ENCODE results near the gene MDP1. TPM values are rescaled to one million over a fixed set of nuclear protein-coding genes. Genes with fewer than 3 reads are reported as not detected.
A peak's percentile ranks its signal among the peaks of the same experiment; 100 is the strongest.
"Not testable (repeated sequence)": the region's sequence is repeated elsewhere in the genome, so short reads cannot be mapped to it uniquely, and the experiment has no call there.

The MDP1 gene
- polyA plus RNA-seq, 1 of the 3 experiments (the other 2 are of a cell fraction) = 36.7 TPM

DNA sequence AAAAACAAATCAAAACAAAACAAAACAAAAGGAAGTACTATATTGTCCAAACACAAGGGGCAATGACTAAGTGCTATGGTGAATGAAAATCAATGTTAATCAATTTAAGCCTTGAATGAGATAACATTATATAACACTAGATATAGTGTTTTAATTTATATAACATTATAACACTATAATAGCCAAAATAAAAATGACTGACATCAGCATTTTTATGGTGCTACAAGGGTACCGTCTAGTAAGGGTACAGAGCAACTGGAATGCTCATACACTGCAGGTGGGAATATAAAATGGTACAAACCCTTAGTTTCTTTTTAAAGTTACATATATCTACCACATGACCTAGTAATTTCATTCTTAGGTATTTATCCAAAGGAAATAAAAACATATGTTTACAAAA lies 10.6 kb upstream of the MDP1 start:
- no peak overlapping the region for H2AFZ ChIP-seq (ENCODE audit: low read depth)
- no peak overlapping the region for H3K27ac ChIP-seq (ENCODE audit: low read depth in 2 of 2, low read length in 1 of 2)
- H3K27me3 ChIP-seq (ENCODE audit: insufficient read depth) = no peaks in the 10 kb centered on the region
- no peak overlapping the region for H3K4me3 ChIP-seq (ENCODE audit: low read depth in 2 of 2, low read length in 1 of 2)
- H3K9me2 ChIP-seq = no peaks in the 10 kb centered on the region
- 94% methylated on average over 1 of the region's 1 CpG for WGBS (ENCODE audit: low lambda C conversion rate)
- H3K36me3 ChIP-seq (replicated peaks in 1 of 2; ENCODE audit: control insufficient read depth in 1 of 2, insufficient read depth in 2 of 2, low read length in 1 of 2) = peaks cover 6 to 22% of the 10 kb centered on the region in 2 experiments
- peaks cover 13% of the 10 kb centered on the region for H4K20me1 ChIP-seq (ENCODE audit: insufficient read depth)
- H3K4me2 ChIP-seq = no peak overlapping the region
- peaks cover 7 to 24% of the 10 kb centered on the region in 2 experiments; a peak in 3 of 4 replicates for H3K4me1 ChIP-seq (ENCODE audit: control insufficient read depth in 1 of 2, insufficient read depth in 2 of 2, low read depth in 1 of 2, low read length in 1 of 2)
- no peaks in the 10 kb centered on the region for H3K9me3 ChIP-seq
- ChIA-PET CTCF (interaction anchor here (2.1 kb wide), 1 partner anchor 10 kb away, joined by 11 read pairs; the partner anchor contains the start of gene MDP1), POLR2A (no interaction called here)
- H3F3A ChIP-seq (replicated peaks; ENCODE audit: insufficient read depth) = peaks cover 27% of the 10 kb centered on the region
- TF ChIP-seq, protein P1, sequence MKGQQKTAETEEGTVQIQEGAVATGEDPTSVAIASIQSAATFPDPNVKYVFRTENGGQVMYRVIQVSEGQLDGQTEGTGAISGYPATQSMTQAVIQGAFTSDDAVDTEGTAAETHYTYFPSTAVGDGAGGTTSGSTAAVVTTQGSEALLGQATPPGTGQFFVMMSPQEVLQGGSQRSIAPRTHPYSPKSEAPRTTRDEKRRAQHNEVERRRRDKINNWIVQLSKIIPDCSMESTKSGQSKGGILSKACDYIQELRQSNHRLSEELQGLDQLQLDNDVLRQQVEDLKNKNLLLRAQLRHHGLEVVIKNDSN (IDR thresholded peaks at IDR 0.05; ENCODE audit: borderline replicate concordance, low read depth) = no peak
- TF ChIP-seq FOSL2 (IDR thresholded peaks at IDR 0.05; ENCODE audit: borderline replicate concordance, low read depth) (no peak), NRF1 (IDR thresholded peaks at IDR 0.05; ENCODE audit: low read depth, low read length) (no peak), RXRA (IDR thresholded peaks at IDR 0.05; ENCODE audit: borderline replicate concordance, low read depth) (no peak), TEAD4 (IDR thresholded peaks at IDR 0.05; ENCODE audit: borderline replicate concordance, insufficient read depth) (no peak), RAD21 (IDR thresholded peaks at IDR 0.05; ENCODE audit: low read length) (no peak), SIN3A (IDR thresholded peaks at IDR 0.05; ENCODE audit: borderline replicate concordance, low read depth, low read length) (no peak), JUND (IDR thresholded peaks at IDR 0.05) (no peak), RFX5 (IDR thresholded peaks at IDR 0.05; ENCODE audit: low read length) (no peak), NFIC (IDR thresholded peaks at IDR 0.05; ENCODE audit: borderline replicate concordance) (no peak), POLR2AphosphoS5 (IDR thresholded peaks at IDR 0.05; ENCODE audit: low read depth, low read length) (no peak)
- TF ChIP-seq, protein P2, sequence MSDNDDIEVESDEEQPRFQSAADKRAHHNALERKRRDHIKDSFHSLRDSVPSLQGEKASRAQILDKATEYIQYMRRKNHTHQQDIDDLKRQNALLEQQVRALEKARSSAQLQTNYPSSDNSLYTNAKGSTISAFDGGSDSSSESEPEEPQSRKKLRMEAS (IDR thresholded peaks at IDR 0.05; ENCODE audit: low read depth) = no peak
- no peak for DNase-seq
- H3K79me2 ChIP-seq (ENCODE audit: insufficient read depth) = peaks cover 100% of the 10 kb centered on the region
- H3K9ac ChIP-seq = no peak overlapping the region

DNA sequence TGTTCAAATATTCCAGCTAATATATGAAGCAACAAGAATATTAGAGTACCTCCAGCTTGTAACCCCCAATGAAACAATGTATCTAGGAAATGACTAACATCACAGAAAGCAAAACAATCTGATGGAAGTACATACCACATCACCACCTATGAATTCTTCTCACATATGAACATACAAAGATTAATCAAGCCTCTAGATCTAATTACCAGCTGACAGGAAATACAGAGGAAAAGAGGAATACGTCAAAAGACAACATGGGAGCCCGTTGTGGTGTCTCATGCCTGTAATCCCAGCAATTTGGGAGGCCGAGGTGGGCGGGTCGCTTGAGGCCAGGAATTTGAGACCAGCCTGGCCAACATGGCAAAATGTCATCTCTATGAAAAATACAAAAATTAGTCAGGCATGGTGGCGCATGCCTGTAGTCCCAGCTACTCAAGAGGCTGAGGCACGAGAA lies 8.8 kb upstream of the MDP1 start:
- H3F3A ChIP-seq (replicated peaks; ENCODE audit: insufficient read depth) = peaks cover 27% of the 10 kb centered on the region
- CTCF ChIA-PET = interaction anchor here (1.0 to 1.9 kb wide), 4 partner anchors 9 to 141 kb away, joined by 4 to 6 read pairs (median 4); partner anchors contain the start of genes CIDEB and MDP1
- H3K79me2 ChIP-seq (ENCODE audit: insufficient read depth) = peaks cover 100% of the 10 kb centered on the region
- H3K27me3 ChIP-seq (ENCODE audit: insufficient read depth) = no peaks in the 10 kb centered on the region
- H3K36me3 ChIP-seq (replicated peaks in 1 of 2; ENCODE audit: control insufficient read depth in 1 of 2, insufficient read depth in 2 of 2, low read length in 1 of 2) = peaks cover 6 to 22% of the 10 kb centered on the region in 2 experiments
- peak overlapping the region in 1 of 2 experiments; percentile 59; a peak in 2 of 4 replicates for H3K27ac ChIP-seq (ENCODE audit: low read depth in 2 of 2, low read length in 1 of 2)
- peaks cover 12% of the 10 kb centered on the region for H4K20me1 ChIP-seq (ENCODE audit: insufficient read depth)
- 70% methylated on average over 7 of the region's 7 CpGs for WGBS (ENCODE audit: low lambda C conversion rate)
- H3K9ac ChIP-seq = peak overlapping the region; percentile 2; the same call in 1 of the 2 replicates
- no peak overlapping the region for H3K4me3 ChIP-seq (ENCODE audit: low read depth in 2 of 2, low read length in 1 of 2)
- no peaks in the 10 kb centered on the region for H3K9me2 ChIP-seq
- H3K4me1 ChIP-seq (ENCODE audit: control insufficient read depth in 1 of 2, insufficient read depth in 2 of 2, low read depth in 1 of 2, low read length in 1 of 2) = peaks cover 0 to 19% of the 10 kb centered on the region in 2 experiments; a peak in 2 of 4 replicates
- no peak for DNase-seq
- no peak overlapping the region for H2AFZ ChIP-seq (ENCODE audit: low read depth)
- H3K4me2 ChIP-seq = peak overlapping the region; percentile 20; the same call in 1 of the 2 replicates
- no peak for TF ChIP-seq FOXM1 (IDR thresholded peaks at IDR 0.05; ENCODE audit: low read depth)
- TF ChIP-seq CHD2 (IDR thresholded peaks at IDR 0.05; ENCODE audit: low read length, partially characterized antibody) = no peak
- no peak for TF ChIP-seq GATA2 (CRISPR knock-in tag; IDR thresholded peaks at IDR 0.05)
- TF ChIP-seq ELF1 (IDR thresholded peaks at IDR 0.05) = no peak
- no peak for TF ChIP-seq GABPA (IDR thresholded peaks at IDR 0.05; ENCODE audit: low read depth)
- 0 out of 2 replicates have a peak, but pooled peaks have one; percentile 5 for TF ChIP-seq TCF12 (IDR thresholded peaks at IDR 0.05)
- 0 out of 2 replicates have a peak, but pooled peaks have one; percentile 22 for TF ChIP-seq NFIC (IDR thresholded peaks at IDR 0.05; ENCODE audit: borderline replicate concordance)
- peak; percentile 33; the same call in 1 of the 2 replicates for TF ChIP-seq JUND (IDR thresholded peaks at IDR 0.05)
- TF ChIP-seq FOSL2 (IDR thresholded peaks at IDR 0.05; ENCODE audit: borderline replicate concordance, low read depth) = peak; percentile 30; the same call in 1 of the 2 replicates
- TF ChIP-seq POLR2AphosphoS5 (IDR thresholded peaks at IDR 0.05; ENCODE audit: low read depth, low read length) = no peak
- POLR2A ChIA-PET = no interaction called here
- H3K9me3 ChIP-seq = no peaks in the 10 kb centered on the region

DNA sequence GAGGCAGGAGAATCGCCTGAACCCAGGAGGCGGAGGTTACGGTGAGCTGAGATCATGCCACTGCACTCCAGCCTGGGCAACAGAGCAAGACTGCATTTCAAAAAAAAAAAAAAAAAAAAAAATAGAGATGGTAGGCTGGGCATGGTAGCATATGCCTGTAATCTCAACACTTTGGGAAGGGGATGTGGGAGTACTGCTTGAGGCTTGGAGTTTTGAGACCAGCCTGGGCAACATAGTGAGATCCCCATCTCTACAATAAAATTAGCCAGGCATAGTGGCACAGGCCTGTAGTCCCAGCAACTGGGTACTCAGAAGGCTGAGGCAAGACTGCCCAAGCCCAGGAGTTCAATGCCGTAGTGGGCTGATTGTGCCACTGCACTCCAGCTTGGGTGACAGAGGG lies 7.1 kb upstream of the MDP1 start:
- H3K36me3 ChIP-seq (replicated peaks in 1 of 2; ENCODE audit: control insufficient read depth in 1 of 2, insufficient read depth in 2 of 2, low read length in 1 of 2) = peaks cover 8 to 25% of the 10 kb centered on the region in 2 experiments
- not testable (repeated sequence) for H3K27ac ChIP-seq (ENCODE audit: low read depth in 2 of 2, low read length in 1 of 2); H2AFZ ChIP-seq (ENCODE audit: low read depth); H3K4me3 ChIP-seq (ENCODE audit: low read depth in 2 of 2, low read length in 1 of 2); DNase-seq; H3K4me2 ChIP-seq; H3K9me2 ChIP-seq; H3K9me3 ChIP-seq; H3K9ac ChIP-seq; H3K27me3 ChIP-seq (ENCODE audit: insufficient read depth)
- H4K20me1 ChIP-seq (ENCODE audit: insufficient read depth) = peaks cover 13% of the 10 kb centered on the region; the same call in 1 of the 2 replicates
- peaks cover 99% of the 10 kb centered on the region for H3K79me2 ChIP-seq (ENCODE audit: insufficient read depth)
- WGBS (ENCODE audit: low lambda C conversion rate) = 95% methylated on average over 4 of the region's 4 CpGs
- H3F3A ChIP-seq (replicated peaks; ENCODE audit: insufficient read depth) = peaks cover 27% of the 10 kb centered on the region
- ChIA-PET POLR2A (interaction anchor here (0.7 kb wide), 1 partner anchor 129 kb away, joined by 7 read pairs; no protein-coding TSS in a partner anchor), CTCF (interaction anchor here (1.1 to 1.6 kb wide), 3 partner anchors 16 to 143 kb away, joined by 4 to 6 read pairs (median 4); partner anchors contain the start of gene TINF2)
- peaks cover 0 to 19% of the 10 kb centered on the region in 2 experiments; a peak in 2 of 4 replicates for H3K4me1 ChIP-seq (ENCODE audit: control insufficient read depth in 1 of 2, insufficient read depth in 2 of 2, low read depth in 1 of 2, low read length in 1 of 2)

Data from SK-N-SH (cell line).